T-helper 22 cell (primary cell): ENCODE data around the gene PTPRN2.

Experiments
- DNase-seq: peaks from one replicate; pipeline ENCODE4 v3.0.0-alpha.2; 2020; ENCODE audit warnings: low read depth

Gene PTPRN2

DNA sequence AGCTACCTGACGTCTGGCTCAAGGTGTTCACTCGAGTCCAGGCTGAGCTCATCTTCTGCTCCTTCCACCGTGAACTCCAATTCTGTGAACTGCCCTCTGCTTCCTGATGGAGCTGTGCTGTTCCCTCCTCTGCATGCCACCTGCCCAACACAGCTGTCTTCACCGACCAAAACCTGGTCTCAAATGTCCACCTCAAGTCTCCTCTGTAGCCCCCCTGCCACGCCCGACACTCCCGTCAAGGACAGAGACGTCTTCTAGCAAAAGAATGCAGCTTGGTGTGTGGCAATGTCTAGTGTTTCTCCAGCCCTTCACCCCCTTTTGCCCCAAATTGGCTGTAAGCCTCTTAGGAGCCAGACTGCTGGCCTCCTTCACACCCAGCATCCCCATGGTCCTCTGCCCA, 945.8 kb downstream of the PTPRN2 start:
- DNase-seq, result no peak

DNA sequence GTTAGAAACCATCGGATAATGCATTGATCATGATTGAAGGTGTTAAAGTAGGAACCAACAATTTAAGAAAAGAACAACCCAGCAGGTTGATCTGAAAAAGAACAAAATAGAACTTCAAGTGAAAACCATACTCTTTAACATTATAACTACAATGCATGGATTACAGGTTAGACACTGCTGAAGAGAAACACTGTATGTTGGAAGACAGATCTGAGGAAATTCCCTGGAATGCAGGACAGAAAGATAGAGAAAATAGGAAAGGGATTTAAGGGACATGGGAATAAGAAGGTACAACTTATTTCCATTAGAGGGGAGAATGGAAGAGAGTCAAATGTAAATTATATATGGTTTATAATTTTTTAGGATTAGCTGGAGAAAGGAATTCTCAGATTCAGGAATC, 947.5 kb downstream of the PTPRN2 start:
- DNase-seq, result no peak

DNA sequence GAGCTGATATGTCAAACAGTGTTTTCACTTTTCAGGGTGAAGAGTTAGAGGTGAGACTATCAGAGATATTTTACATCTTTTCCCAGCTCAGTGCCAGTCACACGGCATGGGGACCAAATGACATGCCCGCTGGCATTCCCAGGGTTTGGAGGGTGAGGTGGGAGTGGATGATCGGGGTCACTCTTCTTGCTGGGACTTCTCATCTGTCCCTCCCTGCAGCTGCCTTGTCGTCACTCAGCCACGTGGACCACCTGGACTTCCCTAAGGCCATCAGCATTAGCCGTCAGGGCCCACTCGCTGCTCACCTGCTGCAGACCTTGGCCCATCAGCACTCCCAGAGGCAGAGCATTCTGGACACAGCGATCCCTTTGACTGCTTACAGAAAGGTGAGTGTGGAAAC, 949.1 kb downstream of the PTPRN2 start:
- no peak for DNase-seq

DNA sequence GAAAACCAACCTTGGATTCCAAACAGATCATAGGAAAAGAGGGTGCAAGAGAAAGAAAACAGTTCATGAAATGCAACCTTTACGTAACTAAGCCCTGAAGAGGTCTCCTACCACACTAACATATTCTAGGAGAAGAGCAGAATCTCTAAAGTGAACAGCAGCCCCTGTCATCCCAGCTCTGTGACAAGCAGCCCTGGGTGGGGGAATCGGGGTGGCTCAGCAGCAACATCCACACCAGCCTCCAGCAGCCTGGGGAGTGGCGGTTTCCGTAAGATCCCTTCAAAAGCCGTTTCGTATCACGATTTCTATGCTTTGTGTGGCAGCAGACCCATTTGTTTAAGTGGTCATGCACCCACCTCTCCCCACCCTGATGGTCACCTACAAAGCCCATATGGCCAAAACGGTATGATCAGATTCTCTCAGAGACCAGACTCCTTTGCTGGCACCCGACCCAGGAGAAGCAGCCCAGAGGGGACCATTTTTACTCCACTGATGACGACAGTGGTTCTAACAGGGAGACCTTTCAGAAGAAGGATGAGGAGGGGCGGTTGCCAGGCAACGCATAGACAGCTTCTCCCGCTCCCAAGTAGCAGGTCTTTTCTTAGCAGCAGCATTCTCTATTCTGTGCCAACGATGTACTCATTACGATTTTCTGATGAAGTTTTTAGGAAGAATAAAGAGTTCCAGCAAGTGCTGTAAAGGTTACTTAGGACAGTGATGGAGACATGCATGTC, 950.2 kb downstream of the PTPRN2 start:
- DNase-seq, result no peak

DNA sequence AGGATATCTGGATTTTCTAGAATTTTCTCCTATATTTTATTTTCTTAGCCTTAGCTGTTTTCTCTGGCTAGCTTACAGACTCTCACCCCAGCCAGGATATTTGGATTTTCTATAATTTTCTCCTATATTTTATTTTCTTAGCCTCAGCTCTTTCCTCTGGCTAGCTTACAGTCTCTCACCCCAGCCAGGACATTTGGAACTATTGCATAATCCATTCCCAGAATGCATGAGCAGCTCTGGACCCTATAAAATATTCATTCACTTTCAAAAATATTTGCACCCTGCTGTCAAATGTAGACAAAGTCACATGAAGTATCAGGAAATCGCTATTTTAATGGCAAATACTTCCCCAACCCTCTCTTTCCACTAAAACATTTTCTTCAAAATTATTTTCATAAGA, 952.0 kb downstream of the PTPRN2 start:
- no peak for DNase-seq

DNA sequence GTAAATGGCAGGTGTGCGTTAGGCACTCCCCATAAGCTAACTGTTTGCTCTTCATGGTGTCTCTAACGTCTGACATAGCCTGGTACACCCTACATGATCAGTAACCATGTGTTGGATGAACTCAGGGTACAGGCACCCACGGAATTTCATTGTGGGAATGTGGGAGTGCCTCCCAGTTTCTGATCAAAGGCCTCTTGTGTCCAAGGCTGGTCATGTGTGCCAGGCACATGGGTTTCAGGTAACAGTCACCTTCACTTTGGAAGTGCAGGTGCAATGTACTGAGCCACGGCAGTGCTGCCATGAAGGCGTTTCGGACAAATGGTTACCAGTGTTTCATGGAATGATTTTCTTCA, 952.5 kb downstream of the PTPRN2 start:
- DNase-seq, result no peak

DNA sequence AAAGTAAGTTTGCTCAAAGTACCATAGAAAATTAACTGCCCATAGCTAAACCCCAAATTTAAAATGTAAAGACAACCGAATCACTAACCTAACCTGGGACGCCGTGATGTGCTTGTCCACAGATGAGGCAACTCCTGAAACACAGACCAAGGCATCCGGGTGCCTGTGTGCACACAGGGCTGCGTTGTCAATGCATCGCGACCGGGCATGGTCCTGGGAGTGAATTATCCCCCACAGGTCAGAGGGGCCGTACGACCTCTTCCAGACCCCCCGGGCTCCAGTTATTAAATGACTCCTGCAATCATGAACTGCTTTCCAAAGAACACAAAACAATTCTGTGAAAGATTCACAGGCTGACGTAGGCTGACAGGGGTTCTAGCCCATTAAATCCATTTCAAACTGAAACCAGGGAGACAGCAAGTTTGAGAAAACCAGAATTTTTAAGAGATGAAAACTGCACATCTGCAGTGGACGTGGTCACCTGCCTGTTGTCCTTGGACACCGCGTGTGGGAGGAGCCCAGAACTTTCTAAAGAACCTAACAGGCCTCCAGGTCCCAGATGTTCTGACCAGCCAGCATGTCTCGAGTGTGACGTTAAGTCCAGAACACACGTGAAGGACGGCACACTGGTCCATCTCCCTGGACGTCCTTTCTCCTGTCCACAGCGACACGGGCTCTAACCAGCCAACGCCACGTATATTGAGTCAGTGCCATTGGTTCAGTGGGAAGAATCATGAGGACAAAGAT, 953.0 kb downstream of the PTPRN2 start:
- no peak for DNase-seq

DNA sequence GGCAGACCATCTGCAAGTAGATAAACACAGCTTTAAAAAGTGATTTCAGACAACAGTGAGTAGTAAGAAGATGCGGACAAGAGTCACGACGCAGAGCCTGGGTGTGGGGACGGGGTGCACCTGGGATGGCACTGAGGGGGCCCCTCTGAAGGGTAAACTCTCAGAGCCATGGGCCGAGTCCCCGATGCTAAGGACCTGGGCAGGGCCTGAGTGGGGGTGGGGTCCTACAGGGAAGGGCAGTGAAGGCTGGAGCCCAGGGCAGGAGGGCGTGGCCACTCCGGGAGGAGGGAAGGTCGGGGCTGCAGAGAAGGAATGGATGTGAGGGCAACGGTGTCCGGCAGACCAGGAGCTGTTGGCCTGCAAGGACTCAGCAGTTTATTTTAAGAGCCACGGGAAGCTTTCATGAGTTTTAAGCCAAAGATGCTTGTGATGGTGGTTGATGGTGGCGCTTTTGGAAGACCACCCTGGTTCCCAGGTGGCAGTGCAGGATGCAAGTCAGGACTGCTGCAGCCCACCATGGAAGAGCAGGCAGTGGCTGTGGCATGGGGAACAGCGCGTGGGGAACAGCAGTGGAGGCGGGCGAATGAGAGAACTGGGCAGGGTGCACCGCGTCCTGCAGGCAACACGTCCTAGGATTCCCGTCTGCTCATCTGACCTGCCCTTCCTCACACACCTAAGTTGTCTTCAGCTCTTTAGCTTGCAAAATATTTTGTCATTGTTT, 954.0 kb downstream of the PTPRN2 start:
- no peak for DNase-seq

DNA sequence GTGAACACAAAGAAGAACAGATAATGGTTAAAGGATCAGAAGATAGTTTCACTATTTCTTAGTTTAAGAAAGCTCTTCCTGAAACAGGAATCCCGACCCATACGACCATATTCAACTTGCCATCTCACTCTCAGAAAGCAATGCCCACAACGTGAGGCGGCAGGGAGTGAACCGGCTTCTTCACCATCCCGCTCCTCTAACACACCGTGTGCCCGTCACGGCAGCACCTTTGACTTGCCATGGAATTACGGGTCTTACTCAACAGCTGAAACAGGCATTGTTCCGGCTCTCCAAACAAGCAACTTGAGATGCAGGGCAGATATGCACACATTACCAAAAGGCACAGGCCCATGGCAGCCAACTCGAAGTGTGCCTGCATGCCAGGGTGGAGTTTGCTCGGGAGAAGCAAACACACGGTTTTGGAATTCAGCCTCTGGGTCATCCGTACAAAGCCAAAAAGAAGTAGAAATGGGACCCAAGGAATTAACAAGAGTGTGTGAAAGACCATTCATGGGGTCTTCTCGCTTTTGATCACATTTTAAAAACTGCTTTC, 957.2 kb downstream of the PTPRN2 start:
- DNase-seq, result no peak

DNA sequence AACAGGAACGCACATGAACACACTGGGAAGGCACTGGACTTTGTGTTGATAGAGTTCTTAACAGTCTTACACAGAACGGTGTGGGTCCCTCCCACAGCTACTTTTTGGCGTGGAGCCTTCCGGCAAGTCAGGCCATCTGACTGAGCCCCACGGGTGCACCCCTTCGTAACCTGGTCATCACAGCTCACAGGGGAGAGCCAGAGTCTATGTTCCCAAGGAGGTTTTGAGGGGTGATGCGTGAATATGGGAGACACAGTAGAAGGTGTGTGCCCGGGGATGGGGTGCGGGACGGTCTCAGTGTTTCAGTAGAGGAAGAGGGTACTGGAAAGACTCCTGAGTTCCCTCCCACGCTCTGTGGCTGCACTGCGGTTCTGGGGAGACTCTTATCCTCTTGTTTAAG, 959.2 kb downstream of the PTPRN2 start:
- no peak for DNase-seq

DNA sequence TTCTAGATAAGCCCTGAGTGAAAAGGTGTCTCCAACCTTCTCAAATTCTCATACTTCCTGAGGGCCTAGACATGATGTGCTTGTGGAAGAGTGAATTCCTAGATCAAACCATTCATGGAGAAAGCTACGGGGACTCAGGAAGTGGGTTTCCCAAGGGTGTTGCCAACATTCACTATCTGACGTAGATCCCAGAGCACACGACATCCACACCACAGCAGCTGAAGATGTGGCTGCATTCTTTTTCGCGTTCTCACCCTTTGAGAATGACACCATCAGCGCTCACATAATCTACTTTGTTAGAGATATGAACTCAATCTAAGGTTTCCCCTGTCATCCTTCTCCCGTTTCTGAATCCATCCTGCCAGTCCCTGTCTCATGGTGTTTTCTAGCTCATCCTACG, 960.0 kb downstream of the PTPRN2 start:
- no peak for DNase-seq

DNA sequence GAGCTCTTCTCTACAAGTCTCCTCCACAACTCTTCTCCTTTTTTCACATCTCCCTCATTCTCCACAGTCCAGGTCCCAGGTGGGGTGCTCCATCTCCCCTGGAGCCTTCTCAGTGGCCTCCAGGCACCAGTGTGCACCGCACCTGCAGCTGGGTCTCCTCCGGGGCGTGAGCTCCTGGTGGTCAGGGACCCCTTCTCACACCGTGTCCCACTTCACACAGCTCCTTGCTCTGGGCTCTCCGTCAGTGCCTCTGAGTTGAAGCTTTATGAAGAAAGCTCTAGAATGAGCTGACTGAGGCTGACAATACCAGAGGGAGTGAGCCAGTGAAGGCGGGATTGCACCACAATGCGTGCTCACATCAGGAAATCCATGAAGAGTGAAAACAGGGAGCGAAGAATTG, 960.6 kb downstream of the PTPRN2 start:
- no peak for DNase-seq

DNA sequence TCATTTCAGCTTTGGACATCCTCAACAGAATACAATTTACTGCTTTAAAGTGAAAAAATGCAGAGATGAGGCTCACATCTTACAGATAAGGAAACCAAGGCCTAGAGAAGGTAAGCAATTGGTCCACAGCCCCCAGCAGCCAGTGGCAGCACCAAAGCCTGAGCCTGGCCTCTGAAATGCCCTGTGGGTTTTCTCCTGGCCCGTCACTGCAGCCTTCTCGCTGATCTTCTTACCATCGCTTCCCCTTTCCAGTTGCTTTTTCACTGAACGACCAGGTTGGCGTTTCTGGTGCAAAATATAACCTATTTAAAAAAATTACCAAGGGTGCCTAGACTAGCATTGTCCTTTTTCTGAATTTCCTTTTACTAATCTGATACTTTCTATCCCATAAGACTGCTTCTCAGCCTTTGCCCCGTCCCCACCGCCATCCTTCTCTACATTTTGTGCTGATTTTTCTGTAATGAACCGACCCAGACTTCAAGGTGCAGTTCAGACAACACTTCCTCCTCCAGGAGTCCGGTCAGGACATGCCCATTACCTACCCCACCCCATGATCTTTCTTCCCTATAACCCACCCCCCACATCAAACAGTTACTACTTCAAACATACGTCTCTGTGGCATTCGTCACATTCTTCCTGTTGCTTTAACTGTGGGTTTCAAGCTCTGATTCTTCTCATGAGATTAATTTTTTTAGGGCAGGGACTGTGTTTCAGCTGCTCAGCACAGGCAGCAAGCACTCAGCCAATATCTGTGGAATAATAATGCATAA, 961.5 kb downstream of the PTPRN2 start:
- DNase-seq, result no peak

DNA sequence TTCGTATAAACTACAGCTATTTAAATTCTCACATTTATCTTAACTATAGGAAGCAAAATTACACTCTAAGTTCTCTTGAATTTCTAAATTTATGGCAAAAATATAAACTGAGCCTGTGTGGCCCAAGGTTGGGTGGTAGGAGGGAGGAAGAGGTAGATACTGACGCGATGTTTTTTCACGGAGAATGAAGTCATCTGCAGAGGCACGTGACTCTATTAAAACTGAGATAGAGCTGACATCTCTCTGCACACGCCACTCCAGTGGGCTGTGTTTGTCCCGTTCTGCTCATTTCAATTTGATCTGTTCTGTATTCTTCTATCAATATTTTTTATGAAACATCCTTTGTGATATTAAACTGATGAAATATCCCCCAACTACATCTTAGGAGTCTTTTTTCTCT, 964.1 kb downstream of the PTPRN2 start:
- DNase-seq, result no peak

DNA sequence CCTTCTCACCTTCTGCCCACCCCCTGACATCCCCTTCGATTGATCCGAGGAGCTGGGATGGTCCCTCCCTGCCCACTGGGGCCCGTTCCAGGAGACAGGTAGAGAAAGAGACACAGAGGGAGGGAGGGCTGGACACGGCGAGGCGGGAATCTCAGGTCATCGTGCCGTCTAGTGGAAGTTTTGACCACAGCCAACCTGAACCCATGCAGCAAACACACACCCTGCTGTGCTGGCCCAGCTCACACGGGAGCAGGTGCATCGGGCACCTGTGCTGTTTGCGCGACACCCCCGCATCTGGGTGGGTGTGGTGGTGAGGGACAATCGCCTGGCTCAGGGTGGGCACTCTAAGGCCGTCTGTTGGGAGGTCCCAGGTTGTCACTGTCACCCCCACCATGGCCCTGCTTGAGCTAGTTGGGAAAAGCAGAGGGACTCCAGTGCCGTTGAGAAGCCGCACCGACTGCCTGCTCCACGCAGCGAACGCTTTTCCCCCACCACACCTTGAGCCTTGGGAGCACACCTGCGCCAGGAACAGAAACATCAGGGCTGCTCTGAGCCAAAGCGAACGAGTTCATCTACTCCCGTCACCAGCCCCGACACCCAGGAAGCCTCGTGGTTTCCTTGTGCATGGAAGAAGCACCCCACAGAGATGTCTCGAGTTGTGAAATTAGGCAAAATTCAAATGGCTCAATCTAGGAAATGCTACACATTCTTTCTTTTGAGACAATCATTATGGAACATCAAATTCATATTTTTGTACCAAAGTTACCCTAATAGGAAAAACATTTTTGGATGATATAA, 965.0 kb downstream of the PTPRN2 start:
- DNase-seq, result no peak

DNA sequence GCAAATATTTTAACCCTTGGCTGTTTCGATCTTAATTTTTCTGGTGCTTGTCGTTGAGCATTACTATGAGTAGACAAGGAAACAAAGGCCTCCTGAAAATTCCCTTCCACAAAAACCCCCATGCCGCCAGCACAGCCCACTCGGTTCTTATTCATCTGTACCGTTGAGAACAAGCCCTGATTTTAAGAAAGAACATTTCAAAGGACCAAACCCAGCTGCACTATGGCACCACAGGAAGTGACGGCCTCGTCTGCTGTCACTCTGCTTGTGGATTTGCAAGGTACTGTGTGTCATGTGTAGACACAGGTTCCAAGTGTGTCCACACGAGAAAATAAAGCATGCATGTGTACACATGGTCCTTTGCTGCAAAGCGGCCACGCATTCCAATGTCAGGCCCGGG, 965.6 kb downstream of the PTPRN2 start:
- no peak for DNase-seq

DNA sequence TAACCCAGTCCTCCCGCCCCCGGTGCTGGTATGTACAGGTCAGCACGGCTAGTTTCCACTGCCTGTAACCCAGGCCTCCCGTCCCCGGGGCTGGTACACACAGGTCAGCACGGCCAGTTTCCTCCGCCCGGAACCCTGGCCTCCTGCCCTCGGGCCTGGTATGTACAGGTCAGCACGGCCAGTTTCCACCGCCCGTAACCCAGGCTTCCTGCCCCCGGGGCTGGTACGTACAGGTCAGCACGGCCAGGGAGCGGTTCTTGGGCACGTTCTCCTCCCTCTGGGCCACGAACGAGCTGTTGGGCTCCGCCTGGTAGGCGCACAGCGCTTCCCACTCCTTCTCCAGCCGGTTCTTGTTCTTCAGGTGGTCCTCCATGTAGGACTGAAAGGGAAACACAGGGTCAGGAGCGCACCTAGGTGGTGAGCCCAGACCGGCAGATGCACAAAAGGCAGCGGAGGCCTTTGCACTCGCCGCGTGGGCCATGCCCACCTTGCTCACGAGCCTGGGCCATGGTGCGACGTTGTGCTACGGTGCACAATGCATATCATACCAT, 966.4 kb downstream of the PTPRN2 start:
- no peak for DNase-seq

DNA sequence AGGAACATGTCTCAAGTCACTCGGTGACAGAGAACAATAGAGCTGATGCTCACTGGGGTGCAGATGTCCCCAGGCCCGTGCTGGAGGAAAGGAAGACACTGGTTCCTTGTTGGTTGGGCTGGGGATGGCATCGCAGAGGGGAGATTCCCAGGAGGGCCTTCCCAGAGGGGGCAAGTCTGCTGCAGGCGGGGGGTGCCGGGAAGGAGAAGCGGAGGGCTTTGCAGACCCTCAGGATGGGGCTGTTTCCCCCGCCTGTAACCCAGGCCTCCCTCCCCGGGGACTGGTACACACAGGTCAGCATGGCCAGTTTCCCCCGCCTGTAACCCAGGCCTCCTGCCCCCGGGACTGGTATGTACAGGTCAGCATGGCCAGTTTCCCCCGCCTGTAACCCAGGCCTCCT, 967.0 kb downstream of the PTPRN2 start:
- no peak for DNase-seq

DNA sequence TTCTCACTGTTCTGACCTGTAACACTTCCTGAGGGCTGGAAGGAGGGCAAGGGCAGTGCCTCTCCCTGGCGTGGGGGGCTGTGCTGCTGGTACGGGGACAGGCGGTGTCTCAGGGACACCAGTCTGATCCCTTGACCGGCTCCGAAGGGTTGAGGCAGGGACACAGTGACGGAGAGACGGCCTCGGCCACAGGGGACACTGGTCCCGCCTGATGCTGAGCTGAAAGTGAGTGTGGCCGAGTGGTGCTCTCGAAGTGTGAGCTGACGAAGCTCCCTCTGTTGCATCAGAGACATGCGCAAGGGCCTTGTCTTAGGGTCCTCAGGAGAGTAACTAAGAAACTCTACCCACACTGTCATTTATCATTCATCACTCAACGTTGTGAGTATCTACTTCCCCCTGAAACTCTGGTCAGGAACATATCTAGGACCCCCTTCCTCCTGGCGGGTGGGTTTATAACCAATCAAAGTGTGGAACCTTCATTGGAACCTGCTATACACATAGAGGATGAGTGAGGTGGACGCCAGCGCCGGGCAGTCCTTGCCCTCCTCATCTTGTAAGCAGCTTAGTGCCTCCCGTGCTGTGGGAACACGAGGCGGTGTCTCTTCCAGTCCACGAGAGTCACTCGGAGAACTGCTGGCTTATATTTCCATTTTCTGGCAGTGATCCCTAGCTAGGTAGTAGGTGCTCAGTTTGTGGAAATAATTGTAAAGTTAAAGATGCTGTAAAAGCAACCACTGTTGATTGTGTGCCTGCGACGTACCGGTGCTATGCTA, 967.7 kb downstream of the PTPRN2 start:
- no peak for DNase-seq
